Measurements from ENCODE around the gene KIRREL1.

The KIRREL1 gene

DNA sequence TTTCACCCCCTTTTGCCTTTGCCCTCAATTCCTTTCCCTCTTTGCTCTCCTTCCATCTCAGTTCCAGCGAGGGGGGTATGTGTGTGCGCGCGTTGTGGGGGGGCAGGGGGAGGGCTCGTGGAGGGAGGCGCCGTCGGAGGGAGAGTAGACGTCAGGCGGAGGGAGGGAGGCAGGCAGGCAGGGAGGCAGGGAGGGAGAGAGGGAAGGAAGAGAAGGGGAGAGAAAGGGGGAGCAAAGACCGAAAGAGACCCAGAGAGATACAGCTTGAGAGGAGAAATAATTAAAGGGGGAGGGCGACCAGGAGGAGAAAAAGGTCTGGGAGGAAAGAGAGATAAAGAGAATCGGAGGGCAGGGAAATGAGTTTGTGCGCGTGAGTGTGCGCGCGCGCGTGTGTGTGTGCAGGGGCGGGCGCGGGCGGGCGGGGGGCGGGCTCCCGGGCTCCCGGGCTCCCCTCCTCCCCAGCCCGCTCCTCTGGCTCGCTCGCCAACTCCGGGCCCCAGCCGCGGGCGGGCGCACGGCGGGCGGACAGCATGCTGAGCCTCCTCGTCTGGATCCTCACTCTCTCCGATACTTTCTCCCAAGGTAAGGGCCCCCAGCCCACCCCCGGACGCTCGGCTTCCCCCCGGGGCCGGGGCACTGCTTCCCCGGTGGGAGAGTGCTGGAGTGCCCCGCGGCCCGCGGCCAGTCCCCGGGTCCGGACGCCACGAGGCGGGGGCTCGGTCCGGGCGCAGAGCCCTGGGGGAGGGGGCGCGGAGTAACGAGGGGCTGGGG is at the start of gene KIRREL1:
Gene KIRREL1, plus strand, starts transcription at position 499 of the 771 bp plus-strand sequence. Its CDS starts 32 bp downstream, at position 531.
- no peak for DNase-seq (ENCODE audit: low read depth, low spot score)

- DNase-seq (ENCODE audit: low read depth, low spot score) = no peak
Measured at GRCh38 chr1:157944663-157945280, 48.7 kb upstream of the KIRREL1 start.

DNA sequence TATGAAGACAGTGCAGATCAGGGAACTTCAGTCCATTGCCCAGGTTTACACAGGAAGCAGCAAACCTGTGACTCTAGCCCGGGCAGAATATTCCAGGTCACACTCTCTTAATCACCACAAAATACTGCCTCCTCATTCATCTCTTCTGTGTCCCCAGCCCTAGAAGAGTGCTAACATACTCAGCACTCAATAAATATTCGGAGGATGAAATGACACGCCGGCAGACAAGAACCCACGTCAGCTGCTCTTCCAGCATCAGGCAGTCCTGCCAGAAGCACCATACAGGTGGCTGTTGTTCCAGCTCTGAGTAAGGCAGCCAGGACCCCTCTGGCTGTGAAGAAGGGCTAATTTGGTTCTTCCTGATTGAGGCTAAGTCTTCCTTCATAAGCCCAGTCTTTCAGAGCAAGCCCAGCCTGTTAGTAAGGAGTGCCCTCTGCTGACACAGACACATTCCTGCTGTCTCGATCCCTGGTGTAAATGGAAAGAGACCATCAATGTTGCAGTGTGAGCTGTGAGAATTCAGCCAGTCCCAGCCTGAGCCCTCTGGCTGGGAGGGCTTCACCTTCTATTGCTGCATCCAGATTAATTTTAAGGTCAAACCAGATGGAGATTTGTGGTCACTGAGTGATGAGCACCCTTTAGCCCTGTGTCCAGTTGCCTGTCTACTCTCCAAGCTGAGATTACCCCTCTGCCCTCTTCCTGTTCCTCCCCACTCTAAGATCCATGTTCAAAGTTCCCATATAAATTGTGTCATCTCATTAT is 45.0 kb upstream of the KIRREL1 start:
- peak; percentile 68 for DNase-seq (ENCODE audit: low read depth, low spot score)

- DNase-seq (ENCODE audit: low read depth, low spot score) = no peak
Measured at GRCh38 chr1:157949074-157949354, 44.4 kb upstream of the KIRREL1 start.

DNA sequence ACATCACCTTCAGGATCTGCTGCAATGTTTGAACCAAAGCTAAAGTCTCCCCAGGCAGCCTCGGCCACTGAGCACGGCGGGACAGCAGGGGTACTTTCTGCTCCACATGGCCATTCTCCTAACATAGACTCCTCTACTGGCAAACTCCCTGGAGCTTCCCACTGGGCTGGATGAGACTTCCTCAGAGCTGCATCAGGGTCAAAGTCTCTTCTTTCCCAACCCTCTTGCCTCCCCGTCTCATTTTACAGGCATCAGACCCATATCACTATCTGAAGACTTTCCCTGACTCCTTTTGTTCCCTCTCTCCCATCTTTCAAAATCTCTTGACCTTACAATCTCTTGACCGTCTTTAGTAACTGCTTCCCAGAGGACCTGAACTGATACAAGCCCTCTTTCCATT is 42.2 kb upstream of the KIRREL1 start:
- no peak for DNase-seq (ENCODE audit: low read depth, low spot score)

- DNase-seq (ENCODE audit: low read depth, low spot score) = no peak
Measured at GRCh38 chr1:157952601-157953000, 40.8 kb upstream of the KIRREL1 start.

DNA sequence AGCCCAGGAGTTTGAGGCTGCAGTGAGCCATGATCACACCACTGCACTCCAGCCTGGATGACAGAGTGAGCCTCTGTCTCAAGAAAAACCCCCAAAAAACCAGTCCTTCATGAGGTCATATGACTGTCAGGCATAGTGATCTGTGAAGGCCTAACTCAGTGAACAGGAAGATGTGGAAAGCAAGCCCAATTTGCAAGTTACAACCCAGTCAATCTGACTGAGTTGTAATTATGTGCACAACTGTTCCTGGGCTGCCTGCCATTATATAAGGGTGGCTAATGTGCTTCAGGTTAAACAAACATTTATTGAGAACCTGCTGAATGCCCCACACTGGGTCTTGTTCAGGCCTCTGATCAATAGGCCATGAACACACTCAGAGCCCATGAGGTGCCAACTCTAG is 38.2 kb upstream of the KIRREL1 start:
- no peak for DNase-seq (ENCODE audit: low read depth, low spot score)

DNA sequence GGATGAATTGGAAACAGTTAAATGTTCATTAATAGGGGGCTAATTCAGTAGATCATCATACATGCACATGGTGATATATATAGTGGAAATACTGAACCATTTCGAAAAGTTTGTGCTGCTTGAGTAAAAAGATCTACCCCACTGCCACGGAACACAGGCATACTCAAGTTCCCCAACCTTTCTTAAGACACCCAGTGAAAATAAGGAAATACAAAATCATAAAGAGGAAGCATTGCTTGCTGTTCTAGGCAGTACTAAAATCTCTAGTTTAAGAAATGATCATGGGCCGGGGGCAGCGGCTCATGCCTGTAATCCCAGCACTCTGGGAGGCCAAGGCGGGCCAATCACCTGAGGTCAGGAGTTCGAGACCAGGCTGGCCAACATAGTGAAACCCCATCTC is 37.6 kb upstream of the KIRREL1 start:
- no peak for DNase-seq (ENCODE audit: low read depth, low spot score)

GRCh38 chr1:157956732-157957131 is 36.7 kb upstream of the KIRREL1 start:
- DNase-seq (ENCODE audit: low read depth, low spot score) = no peak

- DNase-seq (ENCODE audit: low read depth, low spot score) = no peak
Measured at GRCh38 chr1:157958263-157958662, 35.2 kb upstream of the KIRREL1 start.

DNA sequence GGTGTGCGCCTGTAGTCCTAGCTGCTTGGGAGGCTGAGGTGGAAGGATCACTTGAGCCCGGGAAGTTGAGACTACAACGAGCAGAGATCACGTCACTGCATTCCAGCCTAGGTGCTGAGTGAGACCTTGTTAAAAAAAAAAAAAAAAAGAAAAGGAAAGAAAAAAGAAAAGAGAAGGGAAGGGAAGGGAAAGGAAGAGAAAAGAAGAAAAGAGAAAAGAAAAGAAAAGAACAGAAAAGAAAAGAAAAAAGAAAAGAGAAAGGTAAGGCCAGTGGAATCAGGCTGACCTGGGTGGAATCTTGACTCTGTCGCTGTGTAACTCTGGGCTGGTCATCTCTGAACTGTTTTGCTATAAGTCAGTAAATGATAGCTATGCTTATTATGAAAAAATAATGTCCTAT is 33.7 kb upstream of the KIRREL1 start:
- no peak for DNase-seq (ENCODE audit: low read depth, low spot score)

DNA sequence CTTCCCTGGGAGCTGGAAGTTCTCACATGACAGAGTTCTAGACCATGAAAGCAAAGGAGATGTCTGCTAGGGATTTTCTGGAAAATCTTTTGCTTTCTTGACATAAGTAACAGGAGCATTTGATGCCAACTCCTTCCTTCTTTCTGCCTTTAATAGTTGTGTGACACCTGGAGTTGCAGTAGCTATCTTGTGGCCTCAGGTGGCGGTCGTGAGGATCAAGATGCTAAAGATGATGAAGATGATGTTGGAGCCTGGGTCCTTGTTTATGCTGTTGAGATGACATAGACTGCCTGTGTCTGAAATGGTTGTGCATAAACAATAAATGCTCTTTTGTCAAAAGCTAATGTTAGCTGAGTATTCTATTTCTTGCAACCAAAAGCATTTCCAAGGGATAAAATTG is 32.7 kb upstream of the KIRREL1 start:
- DNase-seq (ENCODE audit: low read depth, low spot score) = no peak

DNA sequence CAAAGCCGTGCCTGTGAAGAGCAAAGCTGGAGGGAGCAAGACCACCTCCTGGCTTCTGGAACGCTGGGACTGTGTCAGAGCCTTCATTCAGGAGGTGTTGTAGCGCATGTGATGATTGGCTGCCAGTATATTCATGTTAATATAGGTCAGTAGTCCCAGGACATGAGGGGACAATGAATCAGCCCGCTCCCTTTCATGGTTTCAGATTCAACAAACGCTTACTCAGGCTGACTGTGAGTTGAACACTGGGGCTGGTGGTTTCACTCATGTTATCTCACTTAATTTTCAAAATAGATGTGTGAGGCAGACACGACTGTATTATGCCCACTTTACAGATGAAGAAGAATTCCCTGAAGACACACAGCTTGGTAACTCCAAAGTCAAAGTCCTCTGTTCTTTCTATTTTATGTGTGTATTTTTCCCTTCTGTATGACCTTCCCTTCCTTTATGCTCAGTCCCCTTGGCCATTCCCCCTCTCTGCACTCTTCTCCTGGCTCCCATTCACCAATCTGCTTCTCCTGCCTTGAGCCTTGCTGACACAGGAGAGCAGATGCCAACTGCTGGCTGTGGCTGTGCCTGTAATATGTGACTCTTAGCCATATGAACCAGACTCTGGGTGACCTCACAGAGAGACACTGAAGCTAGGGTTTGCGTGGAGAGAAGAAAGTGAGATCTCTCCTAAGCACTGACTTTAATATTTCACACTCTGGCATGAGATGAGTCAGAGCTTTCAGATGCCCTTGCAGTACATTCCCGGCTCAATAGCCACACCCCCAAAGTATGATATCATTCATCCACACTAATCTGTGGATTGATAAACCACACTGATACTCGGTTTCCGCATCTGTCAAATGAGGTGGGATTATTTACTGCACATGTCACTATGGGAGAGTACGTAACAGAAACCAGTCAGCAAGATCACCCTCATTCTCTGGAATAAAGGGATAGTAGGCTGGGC is 31.4 kb upstream of the KIRREL1 start:
- DNase-seq (ENCODE audit: low read depth, low spot score) = no peak

DNA sequence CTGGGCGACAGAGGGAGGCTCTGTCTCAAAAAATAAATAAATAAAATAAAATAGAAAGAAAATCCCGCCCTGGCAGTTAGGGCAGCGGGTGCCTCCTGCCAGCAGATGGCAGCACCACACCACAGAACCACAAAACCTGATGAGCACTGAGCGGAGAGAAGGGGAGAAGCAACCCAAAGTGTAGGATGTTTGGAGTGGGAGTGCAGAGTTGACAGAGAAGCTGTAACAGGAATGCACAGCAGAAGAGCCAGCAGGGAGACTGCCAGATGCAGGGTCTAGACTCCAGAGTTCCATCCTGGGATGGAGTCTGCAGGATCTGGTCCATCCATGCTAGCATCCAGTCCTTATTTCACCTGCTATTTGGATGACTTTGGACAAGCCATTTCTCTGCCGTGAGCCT is 29.7 kb upstream of the KIRREL1 start:
- no peak for DNase-seq (ENCODE audit: low read depth, low spot score)

DNA sequence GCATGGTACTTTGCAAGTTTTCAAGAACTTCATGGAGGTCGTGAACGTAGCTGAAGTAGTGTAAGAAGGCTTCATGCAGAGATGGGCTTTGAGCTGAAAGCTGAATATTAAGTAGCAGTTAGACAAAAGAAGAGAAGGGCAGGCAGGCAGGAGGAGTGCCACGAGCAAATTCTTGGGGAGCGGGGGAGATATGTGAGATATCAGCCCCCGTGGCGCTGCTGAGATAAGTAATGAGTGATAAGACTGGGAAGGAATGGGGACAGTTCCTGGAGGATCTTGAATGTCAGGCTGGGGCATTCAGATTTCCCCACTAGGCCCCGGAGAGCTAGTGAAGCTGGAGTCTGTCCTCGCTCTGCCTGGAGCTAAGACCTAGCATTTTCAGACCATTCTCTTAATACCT is 27.9 kb upstream of the KIRREL1 start:
- no peak for DNase-seq (ENCODE audit: low read depth, low spot score)

GRCh38 chr1:157966031-157966537 is 27.4 kb upstream of the KIRREL1 start:
- DNase-seq (ENCODE audit: low read depth, low spot score) = no peak

DNA sequence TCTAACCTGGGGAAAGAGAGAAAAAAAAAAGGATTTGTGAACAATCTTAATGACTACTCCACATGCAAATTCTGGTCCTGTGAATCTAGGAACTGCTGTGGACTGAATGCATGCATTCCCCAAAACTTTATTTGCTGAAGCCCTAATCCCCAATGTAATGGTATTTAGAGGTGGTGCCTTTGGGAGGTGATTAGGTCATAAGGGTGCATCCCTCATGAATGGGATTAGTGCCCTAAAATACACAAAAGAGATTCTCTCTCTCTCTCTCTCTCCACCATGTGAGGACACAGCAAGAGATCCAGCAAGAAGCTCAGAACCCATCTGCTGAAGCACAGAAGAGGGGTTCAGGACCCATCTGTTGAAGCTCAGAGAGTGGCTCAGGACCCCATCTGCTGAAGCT is 26.2 kb upstream of the KIRREL1 start:
- DNase-seq (ENCODE audit: low read depth, low spot score) = no peak

DNA sequence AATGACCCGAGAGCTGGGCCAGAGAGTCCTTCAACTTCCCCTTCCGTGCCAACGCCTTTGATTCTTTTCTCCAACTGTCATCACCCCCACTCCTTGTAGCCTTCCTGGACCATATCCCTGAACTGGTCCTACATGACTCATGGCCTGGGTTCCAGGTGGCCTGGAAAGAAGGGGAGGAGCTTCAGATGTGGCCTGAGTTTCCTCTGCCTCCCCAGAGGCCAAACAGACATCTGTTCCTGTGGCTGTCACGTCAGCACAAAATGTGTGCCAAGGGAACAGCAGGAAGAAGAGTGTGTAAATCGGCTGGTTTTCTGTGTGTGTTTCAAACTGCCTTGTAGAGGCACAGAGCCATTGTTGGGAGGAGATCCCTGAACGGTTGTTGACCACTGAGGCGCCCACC is 24.9 kb upstream of the KIRREL1 start:
- no peak for DNase-seq (ENCODE audit: low read depth, low spot score)

DNA sequence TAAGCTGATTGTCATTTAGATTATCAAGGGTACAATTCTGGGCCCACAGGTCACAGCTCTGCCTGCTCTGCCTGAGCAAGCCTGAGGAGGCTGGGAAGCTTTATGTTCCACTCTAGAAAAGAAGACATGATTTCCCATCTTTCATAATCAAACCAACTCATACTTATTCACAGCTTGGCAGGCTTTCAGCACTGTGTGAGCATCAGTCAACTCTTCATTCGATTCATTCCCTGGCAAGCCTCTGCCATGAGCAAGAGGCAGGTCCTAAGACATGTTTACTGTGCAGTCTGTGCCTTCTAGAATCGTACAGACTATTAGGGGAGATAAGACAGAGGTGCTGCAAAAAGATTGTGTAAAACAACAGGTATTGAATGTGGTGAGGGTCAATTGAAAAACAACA is 24.5 kb upstream of the KIRREL1 start:
- no peak for DNase-seq (ENCODE audit: low read depth, low spot score)

- DNase-seq (ENCODE audit: low read depth, low spot score) = no peak
Measured at GRCh38 chr1:157969697-157970485, 23.6 kb upstream of the KIRREL1 start.

GRCh38 chr1:157971769-157972168 is 21.7 kb upstream of the KIRREL1 start:
- no peak for DNase-seq (ENCODE audit: low read depth, low spot score)
